Ovary (tissue), 3 donors: ENCODE data around the gene PHLDA2.

Experiments used
- EP300 ChIP-seq: sonication (generic); formaldehyde crosslinking; IDR thresholded peaks from one replicate; pipeline ENCODE4 v1.6.1; 2017; ENCODE audit warnings: antibody characterized with exemption
- POLR2A ChIP-seq: fragments of 450-650 bp; IDR thresholded peaks from one replicate; pipeline ENCODE4 v1.6.1; 2017; ENCODE audit warnings: antibody characterized with exemption, mild to moderate bottlenecking, moderate library complexity
- TF ChIP-seq, protein P1 (sequence below), 3 donors: fragments of 450-650 bp in 2 of 3; fragments of 200-600 bp in 1 of 3; IDR thresholded peaks; one replicate each; pipeline versions ENCODE4 v1.5.1 to v1.8.0; 2016 to 2022; ENCODE audit warnings: antibody characterized with exemption in 3 of 3, mild to moderate bottlenecking in 1 of 3
- donor health status: DM: no; HTN: no; CAD: no.

DNA sequence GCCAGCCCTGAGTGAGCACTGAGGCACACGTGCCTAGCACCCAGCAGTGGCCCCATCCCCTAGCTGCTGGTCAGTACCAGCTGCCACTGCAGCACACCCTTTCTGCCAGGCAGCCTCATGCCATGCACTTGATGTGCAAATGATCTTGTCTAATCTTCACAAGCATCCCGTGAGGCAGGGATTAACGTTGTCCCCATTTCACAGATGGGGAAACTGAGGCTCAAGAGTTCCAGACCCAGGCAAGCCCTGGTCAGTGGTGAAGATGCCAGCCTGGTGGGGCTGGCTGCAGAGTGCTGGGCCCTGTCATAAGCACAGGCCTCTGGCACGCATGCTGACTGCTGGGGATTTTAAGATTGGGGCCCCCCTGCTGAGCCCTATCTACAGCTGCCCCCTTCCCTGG lies 35.3 kb downstream of the PHLDA2 start:
- TF ChIP-seq, protein P1, sequence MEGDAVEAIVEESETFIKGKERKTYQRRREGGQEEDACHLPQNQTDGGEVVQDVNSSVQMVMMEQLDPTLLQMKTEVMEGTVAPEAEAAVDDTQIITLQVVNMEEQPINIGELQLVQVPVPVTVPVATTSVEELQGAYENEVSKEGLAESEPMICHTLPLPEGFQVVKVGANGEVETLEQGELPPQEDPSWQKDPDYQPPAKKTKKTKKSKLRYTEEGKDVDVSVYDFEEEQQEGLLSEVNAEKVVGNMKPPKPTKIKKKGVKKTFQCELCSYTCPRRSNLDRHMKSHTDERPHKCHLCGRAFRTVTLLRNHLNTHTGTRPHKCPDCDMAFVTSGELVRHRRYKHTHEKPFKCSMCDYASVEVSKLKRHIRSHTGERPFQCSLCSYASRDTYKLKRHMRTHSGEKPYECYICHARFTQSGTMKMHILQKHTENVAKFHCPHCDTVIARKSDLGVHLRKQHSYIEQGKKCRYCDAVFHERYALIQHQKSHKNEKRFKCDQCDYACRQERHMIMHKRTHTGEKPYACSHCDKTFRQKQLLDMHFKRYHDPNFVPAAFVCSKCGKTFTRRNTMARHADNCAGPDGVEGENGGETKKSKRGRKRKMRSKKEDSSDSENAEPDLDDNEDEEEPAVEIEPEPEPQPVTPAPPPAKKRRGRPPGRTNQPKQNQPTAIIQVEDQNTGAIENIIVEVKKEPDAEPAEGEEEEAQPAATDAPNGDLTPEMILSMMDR (IDR thresholded peaks at IDR 0.05), result no peak
- TF ChIP-seq POLR2A (no peak), EP300 (no peak)
